GM10248 (cell line): ENCODE measurements around the gene TBC1D23.
"Not testable (repeated sequence)": the region's sequence is repeated elsewhere in the genome, so short reads cannot be mapped to it uniquely, and the experiment has no call there.

Experiments used
- CTCF ChIA-PET: fragments of 300-600 bp; sonication (Branson Sonifier 250); formaldehyde crosslinking; extraction: SDS; loops from one replicate; lab custom pipeline; 2021; ENCODE audit warnings: antibody characterized with exemption; lab: Yijun Ruan, JAX
- POLR2A ChIA-PET: fragments of 350-650 bp; sonication (Branson Sonifier 250); formaldehyde crosslinking; extraction: SDS; loops from one replicate; lab custom pipeline; 2020; ENCODE audit warnings: antibody characterized with exemption; lab: Yijun Ruan, JAX
- DNase-seq: peaks from one replicate; pipeline ENCODE4 v3.0.0; 2012; ENCODE audit errors: extremely low spot score
- CTCF ChIP-seq: IDR thresholded peaks from 2 replicates; pipeline ENCODE4 v1.5.1; 2012; ENCODE audit warnings: mild to moderate bottlenecking, low read depth; ENCODE audit errors: extremely low read depth, missing control alignments, control extremely low read depth

TBC1D23 gene

GRCh38 chr3:100310355-100310965 is 49.7 kb downstream of the TBC1D23 start:
- TF ChIP-seq CTCF: no peak
- ChIA-PET POLR2A (no interaction called here), CTCF (interaction anchor here (2.3 kb wide), 1 partner anchor 153 kb away, joined by 7 read pairs; no protein-coding TSS in a partner anchor)
- no peak for DNase-seq

DNA sequence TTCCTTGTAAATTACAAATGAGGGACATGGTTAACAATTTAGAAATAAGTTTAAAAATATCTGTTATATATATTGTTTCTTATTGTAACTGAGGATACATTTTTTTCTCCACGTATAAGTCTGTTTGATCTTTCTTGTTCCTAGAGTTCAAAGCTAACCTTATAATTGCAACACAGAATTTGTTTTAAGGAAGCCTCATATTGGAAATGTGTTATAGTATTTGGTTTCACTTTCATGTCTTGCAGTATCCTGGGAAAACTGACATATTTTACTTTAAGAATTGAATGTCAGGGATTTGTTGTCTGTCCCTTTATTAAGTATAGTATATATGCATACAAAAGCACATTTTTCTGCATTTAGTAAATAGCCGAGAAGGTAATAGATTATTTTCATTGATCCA is 50.2 kb downstream of the TBC1D23 start:
- TF ChIP-seq CTCF: no peak
- POLR2A ChIA-PET: no interaction called here
- DNase-seq: no peak
- CTCF ChIA-PET: interaction anchor here (2.3 kb wide), 1 partner anchor 152 kb away, joined by 7 read pairs; no protein-coding TSS in a partner anchor

- ChIA-PET POLR2A (interaction anchor here (0.6 kb wide), 1 partner anchor 203 kb away, joined by 4 read pairs; no protein-coding TSS in a partner anchor), CTCF (interaction anchor here (0.7 to 3.2 kb wide), 27 partner anchors 10 to 485 kb away, joined by 3 to 21 read pairs (median 4); partner anchors contain the start of gene NIT2)
- peak; percentile 46 for DNase-seq
- TF ChIP-seq CTCF: peak; percentile 66
These were observed 55.9 kb downstream of the TBC1D23 start for GRCh38 chr3:100316641-100317069.

DNA sequence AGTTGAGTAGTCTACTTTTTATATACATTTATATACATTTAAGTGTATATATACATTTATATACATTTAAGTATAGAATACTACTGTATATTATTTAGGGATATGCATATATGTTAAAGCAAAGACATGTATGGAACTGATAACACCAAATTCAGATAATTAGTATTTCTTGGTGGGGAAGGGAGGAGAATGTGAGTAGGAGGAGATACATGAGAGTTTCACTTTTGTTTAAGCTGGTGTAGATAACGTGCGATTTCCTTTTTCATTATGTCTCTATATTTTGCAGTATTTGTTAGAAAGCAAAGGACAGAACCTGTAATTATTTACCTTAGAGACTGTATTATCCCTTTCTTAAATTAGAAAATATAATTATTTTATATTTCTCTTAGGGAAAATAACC is 57.1 kb downstream of the TBC1D23 start:
- ChIA-PET CTCF (interaction anchor here (1.0 to 3.2 kb wide), 5 partner anchors 12 to 274 kb away, joined by 3 to 21 read pairs (median 7); partner anchors contain the start of gene NIT2), POLR2A (no interaction called here)
- DNase-seq: peak; percentile 49
- TF ChIP-seq CTCF: no peak

GRCh38 chr3:100319951-100320350 is 59.2 kb downstream of the TBC1D23 start:
- no peak for DNase-seq
- ChIA-PET CTCF (no interaction called here), POLR2A (no interaction called here)
- TF ChIP-seq CTCF: no peak

GRCh38 chr3:100324044-100324443 is 63.3 kb downstream of the TBC1D23 start:
- no peak for TF ChIP-seq CTCF
- ChIA-PET CTCF (interaction anchor here (1.8 to 3.5 kb wide), 2 partner anchors 9 to 16 kb away, joined by 5 to 20 read pairs; no protein-coding TSS in a partner anchor), POLR2A (no interaction called here)
- DNase-seq: no peak

DNA sequence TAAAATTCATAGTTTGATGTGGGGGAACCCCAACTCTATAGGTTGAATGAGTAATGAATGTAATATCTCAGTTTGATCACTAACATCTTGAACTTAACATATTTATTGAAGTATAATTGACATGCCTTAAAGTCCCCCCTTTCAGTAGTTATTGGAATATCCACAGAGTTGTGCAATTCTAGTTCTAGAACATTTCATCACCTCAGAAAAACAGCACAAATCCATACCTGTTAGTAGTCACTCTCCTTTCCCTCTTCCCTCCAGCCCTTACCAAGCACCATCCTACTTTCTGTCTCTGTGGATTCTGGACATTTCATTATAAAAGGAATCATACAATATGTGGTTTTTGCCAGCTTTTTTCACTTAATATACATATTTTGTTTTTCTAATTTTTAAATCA is 65.0 kb downstream of the TBC1D23 start:
- CTCF ChIA-PET: no interaction called here
- POLR2A ChIA-PET: no interaction called here
- DNase-seq: no peak
- no peak for TF ChIP-seq CTCF

DNA sequence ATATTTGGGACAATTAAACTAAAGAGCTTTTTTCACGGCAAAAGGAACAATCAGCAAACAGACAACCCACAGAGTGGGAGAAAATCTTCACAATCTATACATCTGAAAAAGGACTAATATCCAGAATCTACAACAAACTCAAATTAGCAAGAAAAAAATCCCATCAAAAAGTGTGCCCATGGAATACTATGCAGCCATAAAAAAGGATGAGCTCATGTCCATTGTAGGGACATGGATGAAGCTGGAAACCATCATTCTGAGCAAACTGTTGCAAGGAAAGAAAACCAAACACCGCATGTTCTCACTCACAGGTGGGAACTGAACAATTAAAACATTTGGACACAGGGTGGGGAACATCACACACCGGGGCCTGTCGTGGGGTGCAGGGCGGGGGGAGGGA is 66.6 kb downstream of the TBC1D23 start:
- DNase-seq, CTCF ChIA-PET, POLR2A ChIA-PET: not testable (repeated sequence)
